Measurements from ENCODE around the gene KIAA1191. TPM values are rescaled to one million over a fixed set of nuclear protein-coding genes. Genes with fewer than 3 reads are reported as not detected.

Gene KIAA1191
- total and polyA plus RNA-seq, 7 experiments from 2014 or later = 43.1 to 76.6 (median 60.5) TPM

Small RNA genes within 50 kb of the gene (microRNA-seq; reads per million reads assigned to microRNA genes)
- gene MIR1271 (ENCODE audit: borderline microRNAs expressed) = 7.3 reads per million, percentile 11 among the genes with 10 or more reads in this experiment

Other genes starting within 250 kb of the KIAA1191 start
- gene SIMC1, start 123.3 kb downstream of the KIAA1191 start, total RNA-seq = 10 to 100 TPM; 20.1 to 32.1 (median 25.9) TPM
- 10 to 100 TPM in 1 of 2 donors, 1 to 10 TPM in 1; 7.9 to 15.1 TPM for gene SIMC1, start 123.3 kb downstream of the KIAA1191 start, polyA plus RNA-seq
- gene ARL10, start 3.7 kb upstream of the KIAA1191 start, total RNA-seq = 10 to 100 TPM in 3 of 5 experiments, 1 to 10 TPM in 2; 8.7 to 15.9 (median 12.4) TPM
- gene ARL10, start 3.7 kb upstream of the KIAA1191 start, polyA plus RNA-seq = 1 to 10 TPM; 1.0 to 2.2 TPM
- gene NOP16, start 26.8 kb upstream of the KIAA1191 start, total RNA-seq = 10 to 100 TPM; 12.8 to 35.3 (median 22.2) TPM
- 10 to 100 TPM; 26.9 to 42.2 TPM for gene NOP16, start 26.8 kb upstream of the KIAA1191 start, polyA plus RNA-seq
- gene HIGD2A, start 27.0 kb upstream of the KIAA1191 start, total RNA-seq = 100 to 1,000 TPM in 3 of 5 experiments, 10 to 100 TPM in 2; 86.8 to 124 (median 112) TPM
- 100 to 1,000 TPM; 223 to 282 TPM for gene HIGD2A, start 27.0 kb upstream of the KIAA1191 start, polyA plus RNA-seq
- gene CLTB, start 54.8 kb upstream of the KIAA1191 start, total RNA-seq = 10 to 100 TPM; 30.6 to 67.2 (median 63.8) TPM
- gene CLTB, start 54.8 kb upstream of the KIAA1191 start, polyA plus RNA-seq = 10 to 100 TPM; 73.6 to 90.9 TPM
- 10 to 100 TPM; 28.0 to 43.2 (median 31.2) TPM for gene FAF2, start 86.6 kb upstream of the KIAA1191 start, total RNA-seq
- gene FAF2, start 86.6 kb upstream of the KIAA1191 start, polyA plus RNA-seq = 10 to 100 TPM; 11.8 to 15.3 TPM
- 100 to 1,000 TPM; 145 to 305 (median 280) TPM for gene RNF44, start 175.6 kb upstream of the KIAA1191 start, total RNA-seq
- gene RNF44, start 175.6 kb upstream of the KIAA1191 start, polyA plus RNA-seq = 1 to 10 TPM; 3.3 to 5.0 TPM
- gene CDHR2, start 187.6 kb upstream of the KIAA1191 start, total RNA-seq = 1 to 10 TPM; 1.0 to 3.3 (median 2.5) TPM
- gene CDHR2, start 187.6 kb upstream of the KIAA1191 start, polyA plus RNA-seq = not detected
- 1 to 10 TPM in 1 of 5 experiments, under 1 TPM in 3, not detected in 1; 0.08 to 2.3 (median 0.32) TPM for gene GPRIN1, start 248.4 kb upstream of the KIAA1191 start, total RNA-seq
- gene GPRIN1, start 248.4 kb upstream of the KIAA1191 start, polyA plus RNA-seq = not detected